Panc1 (cell line): ENCODE results near the gene RHEX.

Experiments used
- CTCF ChIP-seq: fragments of 450-650 bp; IDR thresholded peaks from 2 replicates; pipeline ENCODE4 v1.5.1; 2017; ENCODE audit warnings: mild to moderate bottlenecking
- POLR2AphosphoS5 ChIP-seq: IDR thresholded peaks from 2 replicates; pipeline ENCODE4 v1.6.1; 2012; ENCODE audit warnings: mild to moderate bottlenecking, low read depth, low read length, moderate library complexity
- REST ChIP-seq, 2 experiments: IDR thresholded peaks; 2 replicates each; pipeline ENCODE4 v1.6.1; 2011 to 2012; ENCODE audit warnings: low read depth in 2 of 2, control low read depth in 1 of 2, low read length in 1 of 2, mild to moderate bottlenecking in 1 of 2, moderate library complexity in 1 of 2; ENCODE audit not compliant: insufficient read depth in 1 of 2
- SIN3A ChIP-seq: IDR thresholded peaks from 2 replicates; pipeline ENCODE4 v1.6.1; 2012; ENCODE audit warnings: low read depth, mild to moderate bottlenecking, low read length, moderate library complexity, borderline replicate concordance; ENCODE audit not compliant: insufficient read depth
- TCF7L2 ChIP-seq: IDR thresholded peaks from 2 replicates; pipeline ENCODE4 v1.6.1; 2011; ENCODE audit warnings: mild to moderate bottlenecking, low read depth, low read length, inconsistent platforms

- no peak for TF ChIP-seq CTCF
- TF ChIP-seq POLR2AphosphoS5 = no peak
- TF ChIP-seq REST (IDR thresholded peaks at IDR 0.05; ENCODE audit: insufficient read depth in 1 of 2, low read depth in 2 of 2, low read length in 1 of 2) = no peak
- TF ChIP-seq SIN3A = no peak
- TF ChIP-seq TCF7L2 = no peak
These were observed 75.2 kb downstream of the RHEX start for GRCh38 chr1:206128196-206128595.
